GM13977 (cell line): ENCODE results near the gene RNLS.

Source experiments
- DNase-seq: peaks from one replicate; pipeline ENCODE4 v3.0.0; 2012; ENCODE audit warnings: low spot score
- CTCF ChIP-seq: IDR thresholded peaks from 2 replicates; pipeline ENCODE4 v1.5.1; 2012; ENCODE audit warnings: mild to moderate bottlenecking, control low read depth; ENCODE audit not compliant: insufficient read depth; ENCODE audit errors: extremely low read depth, missing control alignments
- in situ Hi-C: fragments of 300-500 bp; cut with MboI; formaldehyde crosslinking; loops from one replicate; pipeline ENCODE4 v1.12.0; 2022; ENCODE audit warnings: low sequenced_read_pairs, low pct_unique_long_range_greater_than_20kb, mixed read lengths, inconsistent platforms; ENCODE audit not compliant: unreplicated experiment

Gene RNLS

GRCh38 chr10:88557256-88557655, 25.9 kb downstream of the RNLS start:
- no peak for TF ChIP-seq CTCF
- in situ Hi-C loops, result loop anchor here (25.0 kb wide), 2 partner anchors 255 to 895 kb away; partner anchors contain the start of genes LIPM and PAPSS2
- DNase-seq, result no peak

GRCh38 chr10:88555190-88555908, 27.8 kb downstream of the RNLS start:
- no peak for DNase-seq
- in situ Hi-C loops, result loop anchor here (25.0 kb wide), 2 partner anchors 257 to 893 kb away; partner anchors contain the start of genes LIPM and PAPSS2

GRCh38 chr10:88553116-88553752, 29.9 kb downstream of the RNLS start:
- peak; percentile 88 for TF ChIP-seq CTCF
- peak; percentile 43 for DNase-seq
- in situ Hi-C loops, result loop anchor here (5.0 to 25.0 kb wide), 3 partner anchors 259 to 891 kb away; partner anchors contain the start of genes KLLN, LIPM, PAPSS2 and PTEN

More at GRCh38 chr10:88555190-88555908, 27.8 kb downstream of the RNLS start:
- TF ChIP-seq CTCF, result no peak

- TF ChIP-seq CTCF, result no peak
- no peak for DNase-seq
- in situ Hi-C loops, result loop anchor here (5.0 to 25.0 kb wide), 3 partner anchors 261 to 889 kb away; partner anchors contain the start of genes KLLN, LIPM, PAPSS2 and PTEN
Observed at GRCh38 chr10:88551246-88551645, 31.9 kb downstream of the RNLS start.

- TF ChIP-seq CTCF, result no peak
- no peak for DNase-seq
- in situ Hi-C loops, result loop anchor here (10.0 kb wide), 1 partner anchor 142 kb away; no protein-coding TSS in a partner anchor
Observed at GRCh38 chr10:88546497-88546896, 36.6 kb downstream of the RNLS start.

GRCh38 chr10:88545359-88545758, 37.8 kb downstream of the RNLS start:
- DNase-seq, result no peak
- in situ Hi-C loops, result loop anchor here (10.0 kb wide), 1 partner anchor 141 kb away; no protein-coding TSS in a partner anchor
- no peak for TF ChIP-seq CTCF
